GM12892 (cell line): ENCODE results near the gene EXOC6.

ENCODE experiments used
- POLR2A ChIP-seq: IDR thresholded peaks from 2 replicates; pipeline ENCODE4 v1.6.1; 2011; ENCODE audit warnings: low read depth, low read length, control low read depth
- POLR2AphosphoS5 ChIP-seq: IDR thresholded peaks from 2 replicates; pipeline ENCODE4 v1.6.1; 2011; ENCODE audit warnings: low read depth, low read length, control low read depth
- TAF1 ChIP-seq: IDR thresholded peaks from 2 replicates; pipeline ENCODE4 v1.6.1; 2011; ENCODE audit warnings: low read depth, mild to moderate bottlenecking, control low read depth, low read length, borderline replicate concordance

- TF ChIP-seq POLR2A (no peak), POLR2AphosphoS5 (no peak), TAF1 (no peak)
Observed at GRCh38 chr10:92846854-92847201, 1.5 kb upstream of the EXOC6 start.
